IPS DF 6.9 (cell line): Measurements from ENCODE around the gene RCAN3.
"Not testable (repeated sequence)": the region's sequence is repeated elsewhere in the genome, so short reads cannot be mapped to it uniquely, and the experiment has no call there.

Source experiments
- DNase-seq: peaks from one replicate; pipeline ENCODE4 v3.0.0-alpha.2; 2013; ENCODE audit warnings: low read depth, low spot score
- H3K27ac ChIP-seq: one replicate; pipeline ENCODE4 v1.5.1; 2013; ENCODE audit warnings: low read length, control low read depth
- H3K27me3 ChIP-seq: 2 replicates; pipeline ENCODE4 v1.6.1; 2013; ENCODE audit warnings: mild to moderate bottlenecking, low read length; ENCODE audit not compliant: control insufficient read depth, insufficient read depth
- H3K36me3 ChIP-seq: 2 replicates; pipeline ENCODE4 v1.6.1; 2013; ENCODE audit warnings: low read length; ENCODE audit not compliant: control insufficient read depth, insufficient read depth
- H3K4me1 ChIP-seq: 2 replicates; pipeline ENCODE4 v1.6.1; 2013; ENCODE audit warnings: low read length; ENCODE audit not compliant: control insufficient read depth, insufficient read depth
- H3K4me3 ChIP-seq: 2 replicates; pipeline ENCODE4 v1.5.1; 2013; ENCODE audit warnings: mild to moderate bottlenecking, low read length
- H3K9me3 ChIP-seq: 2 replicates; pipeline ENCODE4 v1.6.1; 2013; ENCODE audit warnings: low read length, inconsistent platforms; ENCODE audit not compliant: control insufficient read depth, insufficient read depth
- WGBS: extraction: QIAGEN DNeasy Blood & Tissue Kit; methylation state at CpG from one replicate; pipeline ENCODE4 v1.1.7; 2013; ENCODE audit warnings: mixed read lengths, missing lambda C conversion rate; ENCODE audit not compliant: insufficient read length, insufficient coverage; 5-methylcytosine and 5-hydroxymethylcytosine counted together

Gene RCAN3

GRCh38 chr1:24508911-24509310 lies 6.3 kb downstream of the RCAN3 start:
- no peaks in the 10 kb centered on the region for H3K27me3 ChIP-seq
- peaks cover 4% of the 10 kb centered on the region; the same call in 1 of the 2 replicates for H3K4me1 ChIP-seq
- H3K27ac ChIP-seq, result no peak overlapping the region
- no peak for DNase-seq
- H3K36me3 ChIP-seq, result no peaks in the 10 kb centered on the region
- no peak overlapping the region for H3K4me3 ChIP-seq
- H3K9me3 ChIP-seq, result no peaks in the 10 kb centered on the region
- no CpG with 5 or more reads among the region's 5 CpGs for WGBS

GRCh38 chr1:24513706-24514105 lies 11.1 kb downstream of the RCAN3 start:
- DNase-seq, result no peak
- no CpG with 5 or more reads among the region's 2 CpGs for WGBS
- Histone ChIP-seq H3K4me1 (no peaks in the 10 kb centered on the region), H3K9me3 (no peaks in the 10 kb centered on the region), H3K27ac (no peak overlapping the region), H3K36me3 (no peaks in the 10 kb centered on the region), H3K4me3 (no peak overlapping the region), H3K27me3 (no peaks in the 10 kb centered on the region)

- Histone ChIP-seq H3K9me3 (no peaks in the 10 kb centered on the region), H3K27me3 (no peaks in the 10 kb centered on the region), H3K27ac (no peak overlapping the region), H3K4me3 (no peak overlapping the region), H3K4me1 (no peaks in the 10 kb centered on the region), H3K36me3 (no peaks in the 10 kb centered on the region)
- WGBS, result no CpG with 5 or more reads among the region's 5 CpGs
- DNase-seq, result no peak
Measured at GRCh38 chr1:24514946-24515345, 12.3 kb downstream of the RCAN3 start.

- WGBS, result no CpG with 5 or more reads among the region's 14 CpGs
- not testable (repeated sequence) for H3K27ac ChIP-seq, H3K27me3 ChIP-seq, H3K4me3 ChIP-seq, H3K4me1 ChIP-seq, DNase-seq, H3K9me3 ChIP-seq, H3K36me3 ChIP-seq
Measured at GRCh38 chr1:24515671-24516209, 13.1 kb downstream of the RCAN3 start.

- DNase-seq, result no peak
- WGBS, result no CpG with 5 or more reads among the region's 12 CpGs
Measured at GRCh38 chr1:24516506-24516905, 13.9 kb downstream of the RCAN3 start.

GRCh38 chr1:24517898-24518297 lies 15.3 kb downstream of the RCAN3 start:
- H3K36me3 ChIP-seq, result no peaks in the 10 kb centered on the region
- WGBS, result no CpG with 5 or more reads among the region's 4 CpGs
- H3K4me3 ChIP-seq, result no peak overlapping the region
- no peak for DNase-seq
- H3K4me1 ChIP-seq, result no peaks in the 10 kb centered on the region
- H3K9me3 ChIP-seq, result no peaks in the 10 kb centered on the region
- H3K27ac ChIP-seq, result no peak overlapping the region
- no peaks in the 10 kb centered on the region for H3K27me3 ChIP-seq

More at GRCh38 chr1:24516506-24516905, 13.9 kb downstream of the RCAN3 start:
- no peak overlapping the region for H3K4me3 ChIP-seq
- H3K4me1 ChIP-seq, result no peaks in the 10 kb centered on the region
- no peaks in the 10 kb centered on the region for H3K36me3 ChIP-seq
- H3K27me3 ChIP-seq, result no peaks in the 10 kb centered on the region
- H3K27ac ChIP-seq, result no peak overlapping the region
- H3K9me3 ChIP-seq, result no peaks in the 10 kb centered on the region

GRCh38 chr1:24520282-24520681 lies 17.6 kb downstream of the RCAN3 start:
- H3K4me1 ChIP-seq, H3K4me3 ChIP-seq, DNase-seq, H3K27ac ChIP-seq, H3K27me3 ChIP-seq, H3K36me3 ChIP-seq, H3K9me3 ChIP-seq: not testable (repeated sequence)
- no CpG with 5 or more reads among the region's 5 CpGs for WGBS

- Histone ChIP-seq H3K9me3 (no peaks in the 10 kb centered on the region), H3K27me3 (no peaks in the 10 kb centered on the region), H3K4me3 (no peak overlapping the region), H3K36me3 (no peaks in the 10 kb centered on the region), H3K27ac (no peak overlapping the region), H3K4me1 (no peaks in the 10 kb centered on the region)
- no peak for DNase-seq
- WGBS, result no CpG with 5 or more reads among the region's 6 CpGs
Measured at GRCh38 chr1:24525606-24526005, 23.0 kb downstream of the RCAN3 start.

GRCh38 chr1:24526045-24526444 lies 23.4 kb downstream of the RCAN3 start:
- no peak overlapping the region for H3K4me3 ChIP-seq
- WGBS, result no CpG with 5 or more reads among the region's 7 CpGs
- no peak overlapping the region for H3K27ac ChIP-seq
- no peaks in the 10 kb centered on the region for H3K4me1 ChIP-seq
- no peaks in the 10 kb centered on the region for H3K36me3 ChIP-seq
- DNase-seq, result no peak
- no peaks in the 10 kb centered on the region for H3K27me3 ChIP-seq
- no peaks in the 10 kb centered on the region for H3K9me3 ChIP-seq

- H3K9me3 ChIP-seq, result no peaks in the 10 kb centered on the region
- no peaks in the 10 kb centered on the region for H3K36me3 ChIP-seq
- no peaks in the 10 kb centered on the region for H3K4me1 ChIP-seq
- H3K4me3 ChIP-seq, result no peak overlapping the region
- H3K27me3 ChIP-seq, result no peaks in the 10 kb centered on the region
- no peak for DNase-seq
- H3K27ac ChIP-seq, result no peak overlapping the region
- WGBS, result no CpG with 5 or more reads among the region's 8 CpGs
Measured at GRCh38 chr1:24526940-24527542, 24.4 kb downstream of the RCAN3 start.

GRCh38 chr1:24528744-24529143 lies 26.1 kb downstream of the RCAN3 start:
- H3K4me1 ChIP-seq, result no peaks in the 10 kb centered on the region
- no peaks in the 10 kb centered on the region for H3K27me3 ChIP-seq
- no CpG with 5 or more reads among the region's 2 CpGs for WGBS
- no peaks in the 10 kb centered on the region for H3K9me3 ChIP-seq
- no peak overlapping the region for H3K4me3 ChIP-seq
- no peak overlapping the region for H3K27ac ChIP-seq
- DNase-seq, result no peak
- H3K36me3 ChIP-seq, result no peaks in the 10 kb centered on the region
